Stomach (tissue), 9 donors: ENCODE data around the gene ARID3A. TPM values are rescaled to one million over a fixed set of nuclear protein-coding genes. Genes with fewer than 3 reads are reported as not detected.

Experiments
- DNase-seq, 2 donors: peaks; one replicate each; pipeline versions ENCODE4 v3.0.0 to v3.0.0-alpha.2; 2013 to 2019
- H3K27ac ChIP-seq, 5 donors: fragments of 200-600 bp in 4 of 5; sonication (generic) in 4 of 5; one replicate each; pipeline ENCODE4 v1.5.1; 2013 to 2019; ENCODE audit warnings: mild to moderate bottlenecking in 1 of 5, moderate library complexity in 1 of 5
- H3K27me3 ChIP-seq, 3 donors: fragments of 200-600 bp; sonication (generic); one replicate each; pipeline ENCODE4 v1.5.1; 2017 to 2019; ENCODE audit warnings: mixed run types in 1 of 3
- H3K36me3 ChIP-seq, 4 donors: fragments of 200-600 bp; sonication (generic); 1 replicate in 3 of 4; 2 replicates in 1 of 4; pipeline ENCODE4 v1.5.1; 2016 to 2019
- H3K4me1 ChIP-seq, 4 donors: fragments of 200-600 bp; sonication (generic); one replicate each; pipeline ENCODE4 v1.5.1; 2016 to 2019
- H3K4me3 ChIP-seq, 4 donors: fragments of 200-600 bp; sonication (generic) in 3 of 4; one replicate each; pipeline ENCODE4 v1.5.1; 2016 to 2019; ENCODE audit warnings: mild to moderate bottlenecking in 1 of 4
- H3K9me3 ChIP-seq, 4 donors: fragments of 200-600 bp; sonication (generic); one replicate each; pipeline ENCODE4 v1.5.1; 2016 to 2019
- CTCF ChIP-seq, 7 experiments: fragments of 450-650 bp in 4 of 7; fragments of 200-600 bp in 3 of 7; sonication (generic) in 3 of 7; IDR thresholded peaks; one replicate each; pipeline ENCODE4 v1.5.1; 2016 to 2019; ENCODE audit warnings: antibody characterized with exemption in 7 of 7, control low read depth in 2 of 7, mild to moderate bottlenecking in 1 of 7
- EP300 ChIP-seq: sonication (generic); formaldehyde crosslinking; IDR thresholded peaks from one replicate; pipeline ENCODE4 v1.6.1; 2017; ENCODE audit warnings: antibody characterized with exemption
- POLR2A ChIP-seq, 4 donors: fragments of 450-650 bp; IDR thresholded peaks; one replicate each; pipeline ENCODE4 v1.6.1; 2016; ENCODE audit warnings: antibody characterized with exemption in 4 of 4, control low read depth in 2 of 4, mild to moderate bottlenecking in 1 of 4, moderate library complexity in 1 of 4
- POLR2AphosphoS5 ChIP-seq, 3 donors: sonication (generic); formaldehyde crosslinking; IDR thresholded peaks; one replicate each; pipeline ENCODE4 v1.6.1; 2016; ENCODE audit warnings: antibody characterized with exemption in 3 of 3
- WGBS, 5 donors: extraction: QIAGEN DNeasy Blood & Tissue Kit in 3 of 5; methylation state at CpG; one replicate each; pipeline versions ENCODE4 v1.1.5 to v1.1.7; 2013 to 2018; 5-methylcytosine and 5-hydroxymethylcytosine counted together
- intact Hi-C: fragments of 100-400 bp; cut with DNase I; formaldehyde crosslinking; loops from one replicate; pipeline ENCODE4 v1.15.1; 2023; ENCODE audit warnings: low total_unique reads
- polyA plus RNA-seq, 3 donors: library from polyadenylated mRNA; stranded (reverse); fragments of 200-250 nt; gene quantifications; one replicate each; pipeline ENCODE4 v1.2.3, GENCODE V29; 2013
- total RNA-seq, 5 donors: library from RNA; depleted of rRNA; stranded (reverse); fragments of >200 nt; gene quantifications; one replicate each; pipeline versions ENCODE4 v1.1.0 to v1.2.3, GENCODE V29; 2014 to 2016
- donor health status: healthy with polysubstance abuse.
- donor health status: Bipolar disorder and iron deficiency.
- donor health status: healthy.

The ARID3A gene
- total and polyA plus RNA-seq, 8 donors = 1.1 to 23.5 (median 2.1) TPM; not detected in 1

- peaks cover 0 to 21% (median 10%) of the 10 kb centered on the region in 3 donors for H3K27me3 ChIP-seq
- TF ChIP-seq EP300 = no peak
- peaks cover 31 to 46% (median 42%) of the 10 kb centered on the region in 4 donors for H3K36me3 ChIP-seq
- WGBS, 5 donors = 91 to 94% (median 93%) methylated on average over 20 to 73 of the region's 73 CpGs
- H3K4me3 ChIP-seq = no peak overlapping the region
- no peak for DNase-seq
- H3K4me1 ChIP-seq = peaks cover 0 to 7% (median 3%) of the 10 kb centered on the region in 4 donors
- intact Hi-C loops = no loop called here
- no peaks in the 10 kb centered on the region for H3K9me3 ChIP-seq
- H3K27ac ChIP-seq = no peak overlapping the region
Observed at GRCh38 chr19:1007399-1008251, 81.8 kb downstream of the ARID3A start.

GRCh38 chr19:1008268-1009040 is 82.6 kb downstream of the ARID3A start:
- Histone ChIP-seq H3K27me3 (peaks cover 0 to 13% (median 2%) of the 10 kb centered on the region in 3 donors), H3K9me3 (no peaks in the 10 kb centered on the region), H3K4me3 (peak overlapping the region in 1 of 4 donors; percentile 3), H3K4me1 (peaks cover 0 to 8% (median 3%) of the 10 kb centered on the region in 4 donors), H3K36me3 (peaks cover 38 to 55% (median 50%) of the 10 kb centered on the region in 4 donors), H3K27ac (peak overlapping the region; percentile 27 to 74 (median 73))
- no peak for DNase-seq
- WGBS, 5 donors = 89 to 96% (median 93%) methylated on average over 22 to 45 of the region's 45 CpGs
- intact Hi-C loops = no loop called here
- no peak for TF ChIP-seq POLR2AphosphoS5 (IDR thresholded peaks at IDR 0.05)
- no peak for TF ChIP-seq POLR2A (IDR thresholded peaks at IDR 0.05)
- no peak for TF ChIP-seq CTCF (IDR thresholded peaks at IDR 0.05)
- TF ChIP-seq EP300 = no peak

- TF ChIP-seq POLR2AphosphoS5 (IDR thresholded peaks at IDR 0.05) = no peak
- 75 to 87% (median 76%) methylated on average over 35 to 92 of the region's 92 CpGs for WGBS, 5 donors
- Histone ChIP-seq H3K36me3 (peaks cover 42 to 63% (median 59%) of the 10 kb centered on the region in 4 donors), H3K4me1 (peaks cover 0 to 16% (median 6%) of the 10 kb centered on the region in 4 donors), H3K9me3 (no peaks in the 10 kb centered on the region), H3K27me3 (peaks cover 0 to 4% (median 0%) of the 10 kb centered on the region in 3 donors), H3K27ac (peak overlapping the region; percentile 27 to 74 (median 73)), H3K4me3 (peak overlapping the region in 1 of 4 donors; percentile 3)
- intact Hi-C loops = no loop called here
- peak in 1 of 2 donors; percentile 67 for DNase-seq
Observed at GRCh38 chr19:1009041-1009980, 83.5 kb downstream of the ARID3A start.

GRCh38 chr19:1009981-1010538 is 84.2 kb downstream of the ARID3A start:
- H3K4me3 ChIP-seq = no peak overlapping the region
- H3K27ac ChIP-seq = peak overlapping the region in 4 of 5 donors; percentile 36 to 74 (median 74)
- peaks cover 3 to 24% (median 12%) of the 10 kb centered on the region in 4 donors for H3K4me1 ChIP-seq
- no peak for TF ChIP-seq EP300
- TF ChIP-seq CTCF (IDR thresholded peaks at IDR 0.05) = no peak
- TF ChIP-seq POLR2A (IDR thresholded peaks at IDR 0.05) = no peak
- TF ChIP-seq POLR2AphosphoS5 (IDR thresholded peaks at IDR 0.05) = no peak
- no peak for DNase-seq
- WGBS, 5 donors = 83 to 92% (median 90%) methylated on average over 6 to 29 of the region's 29 CpGs
- intact Hi-C loops = no loop called here
- H3K36me3 ChIP-seq = peaks cover 42 to 71% (median 66%) of the 10 kb centered on the region in 4 donors
- H3K27me3 ChIP-seq = no peaks in the 10 kb centered on the region
- no peaks in the 10 kb centered on the region for H3K9me3 ChIP-seq
